K562 (cell line): ENCODE data around the gene TMEM69. TPM values are rescaled to one million over a fixed set of nuclear protein-coding genes. Genes with fewer than 3 reads are reported as not detected.

ENCODE experiments used
- BMI1 ChIP-seq: fragments of 150-350 bp; IDR thresholded peaks from 2 replicates; pipeline ENCODE4 v1.6.1; 2014; ENCODE audit warnings: low read length
- CEBPZ ChIP-seq: fragments of 150-350 bp; IDR thresholded peaks from 2 replicates; pipeline ENCODE4 v1.6.1; 2014; ENCODE audit warnings: low read depth, mild to moderate bottlenecking, low read length, borderline replicate concordance
- DDX20 ChIP-seq: fragments of 450-650 bp; IDR thresholded peaks from 2 replicates; pipeline ENCODE4 v1.6.1; 2016; ENCODE audit warnings: missing genetic modification characterization, low read depth, mild to moderate bottlenecking, missing compliant biosample characterization, moderate library complexity
- ESRRA ChIP-seq: fragments of 450-650 bp; IDR thresholded peaks from 2 replicates; pipeline ENCODE4 v1.6.1; 2014; ENCODE audit warnings: low read depth, mild to moderate bottlenecking, moderate library complexity, borderline replicate concordance
- FOXP1 ChIP-seq: sonication (generic); formaldehyde crosslinking; IDR thresholded peaks from 2 replicates; pipeline ENCODE4 v1.8.0; 2022; ENCODE audit warnings: mild to moderate bottlenecking, missing genetic modification reagents
- HDAC8 ChIP-seq: fragments of 450-650 bp; IDR thresholded peaks from 2 replicates; pipeline ENCODE4 v1.6.1; 2016; ENCODE audit warnings: mild to moderate bottlenecking, missing genetic modification characterization, moderate library complexity, missing compliant biosample characterization
- MEF2D ChIP-seq: conservative IDR thresholded peaks from 2 replicates; pipeline ENCODE4 v1.6.1; 2016; ENCODE audit warnings: low read depth, missing genetic modification characterization, missing compliant biosample characterization
- MYNN ChIP-seq, 2 experiments: sonication (generic); formaldehyde crosslinking in 1 of 2; IDR thresholded peaks; 2 replicates each; pipeline versions ENCODE4 v1.5.0 to v1.6.1; 2016 to 2020; ENCODE audit warnings: antibody characterized with exemption in 1 of 2, missing genetic modification reagents in 1 of 2
- PTTG1 ChIP-seq: fragments of 450-650 bp; IDR thresholded peaks from 2 replicates; pipeline ENCODE4 v1.6.1; 2016; ENCODE audit warnings: low read depth, mild to moderate bottlenecking, missing genetic modification characterization, missing compliant biosample characterization
- RBFOX2 ChIP-seq: fragments of 200-400 bp; formaldehyde crosslinking; IDR thresholded peaks from 2 replicates; pipeline ENCODE4 v1.6.1; 2017; ENCODE audit warnings: low read depth, mild to moderate bottlenecking, low read length, moderate library complexity
- RBM15 ChIP-seq: fragments of 200-400 bp; formaldehyde crosslinking; IDR thresholded peaks from 2 replicates; pipeline ENCODE4 v1.6.1; 2018; ENCODE audit warnings: mild to moderate bottlenecking, low read length, moderate library complexity; ENCODE audit not compliant: insufficient read depth
- RBM34 ChIP-seq: fragments of 200-400 bp; formaldehyde crosslinking; IDR thresholded peaks from 2 replicates; pipeline ENCODE4 v1.6.1; 2018; ENCODE audit warnings: low read length, borderline replicate concordance; ENCODE audit not compliant: insufficient read depth
- SMAD1 ChIP-seq: fragments of 150-350 bp; IDR thresholded peaks from 2 replicates; pipeline ENCODE4 v1.6.1; 2014; ENCODE audit warnings: low read length, low read depth; ENCODE audit not compliant: partially characterized antibody
- TAF9B ChIP-seq: fragments of 450-650 bp; IDR thresholded peaks from 2 replicates; pipeline ENCODE4 v1.6.1; 2018; ENCODE audit warnings: mild to moderate bottlenecking; ENCODE audit not compliant: partially characterized antibody
- ZC3H11A ChIP-seq: IDR thresholded peaks from 2 replicates; pipeline ENCODE4 v1.6.1; 2012; ENCODE audit warnings: low read depth, low read length, improper control_type of control experiment
- ZNF175 ChIP-seq: fragments of 200-800 bp; sonication (Bioruptor generic); IDR thresholded peaks from 2 replicates; pipeline ENCODE4 v1.6.1; 2016; ENCODE audit warnings: low read depth, mild to moderate bottlenecking, missing genetic modification characterization, missing compliant biosample characterization
- ZNF354B ChIP-seq: fragments of 250-450 bp; sonication (Bioruptor Pico); IDR thresholded peaks from 2 replicates; pipeline ENCODE4 v1.4.0; 2020
- polyA plus RNA-seq, 8 experiments: library from polyadenylated mRNA; depleted of rRNA in 4 of 8; stranded (reverse) in 5 of 8; unstranded in 3 of 8; fragments of >200 nt; fragmentation: Nextera tagmentation in 2 of 8; fragmentation: Illumina TruSeq in 1 of 8; extraction: Ambion mirVana in 2 of 8; extraction: Trizol in 1 of 8; gene quantifications; 2 replicates each; pipeline versions ENCODE4 v1.2.1 to v1.2.3, GENCODE V29; 2011 to 2014; ENCODE audit warnings: inconsistent platforms in 1 of 8, missing spikeins in 1 of 8
- total RNA-seq, 7 experiments: library from RNA; depleted of rRNA in 6 of 7; stranded (reverse); fragments of >200 nt in 6 of 7; fragmentation: Illumina TruSeq in 2 of 7; extraction: Trizol in 2 of 7; gene quantifications; 2 replicates each; pipeline versions ENCODE4 v1.2.1 to v1.2.3, GENCODE V29; 2011 to 2021; ENCODE audit warnings: low replicate concordance in 1 of 7
- TF ChIP-seq, protein P1 (sequence below): fragments of 250-450 bp; sonication (Bioruptor Pico); IDR thresholded peaks from 2 replicates; pipeline ENCODE4 v1.5.0; 2020; ENCODE audit warnings: mild to moderate bottlenecking, borderline replicate concordance
- TF ChIP-seq, protein P2 (sequence below): fragments of 450-650 bp; IDR thresholded peaks from 2 replicates; pipeline ENCODE4 v1.6.1; 2016; ENCODE audit warnings: missing biosample characterization, missing genetic modification characterization

TMEM69 gene
- total and polyA plus RNA-seq, 9 of the 15 experiments (the other 6 are each of a cell fraction or from before 2014, with no cell fraction given), result 47.3 to 248 (median 103) TPM

DNA sequence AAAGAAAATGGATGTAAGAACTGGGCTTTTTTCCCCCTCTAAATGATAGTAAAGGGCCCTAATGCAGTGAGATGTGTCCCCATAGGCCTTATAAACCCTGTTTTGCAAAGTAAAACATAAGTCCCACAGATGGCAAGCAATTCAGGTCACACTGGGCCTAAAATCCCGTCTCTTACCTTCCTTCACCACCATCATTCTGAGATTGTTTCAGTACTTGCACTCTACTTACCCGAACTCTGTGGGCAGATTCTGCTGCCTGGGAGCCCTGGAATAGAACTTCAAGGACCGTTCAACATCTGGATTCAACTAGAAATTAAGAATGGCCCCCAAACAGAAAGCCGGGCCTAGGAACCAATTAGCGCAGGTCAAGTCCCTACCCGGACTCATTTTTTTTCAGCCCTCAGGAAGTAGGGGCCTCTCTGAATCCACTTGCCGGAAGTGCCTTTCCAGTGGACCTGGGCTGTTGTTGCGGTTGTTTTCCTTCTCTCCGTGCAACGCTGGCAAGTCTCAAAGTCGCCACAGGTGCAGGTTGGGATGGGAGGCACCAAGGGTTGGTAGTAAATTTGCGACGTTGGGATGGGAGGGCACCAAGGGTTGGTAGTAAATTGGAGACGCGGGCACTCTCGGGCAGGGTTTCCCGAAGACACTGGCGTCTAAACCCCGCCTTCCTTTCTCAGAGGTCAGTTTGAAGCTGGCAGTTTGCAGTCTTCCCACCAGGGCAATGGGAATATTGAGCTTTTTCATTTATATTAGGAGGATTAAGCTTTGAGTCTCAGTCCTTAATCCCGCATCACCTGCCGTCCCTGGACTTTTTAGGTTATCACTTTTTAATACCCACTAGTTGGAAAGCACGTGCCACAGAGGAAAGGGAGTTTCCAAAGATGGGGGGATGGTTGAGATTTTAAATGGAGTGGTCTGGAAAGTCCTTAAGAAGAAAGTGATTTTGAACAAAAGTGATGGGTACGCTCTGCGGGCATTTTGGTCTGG lies at the start of gene TMEM69 (continued):
- TF ChIP-seq, protein P1, sequence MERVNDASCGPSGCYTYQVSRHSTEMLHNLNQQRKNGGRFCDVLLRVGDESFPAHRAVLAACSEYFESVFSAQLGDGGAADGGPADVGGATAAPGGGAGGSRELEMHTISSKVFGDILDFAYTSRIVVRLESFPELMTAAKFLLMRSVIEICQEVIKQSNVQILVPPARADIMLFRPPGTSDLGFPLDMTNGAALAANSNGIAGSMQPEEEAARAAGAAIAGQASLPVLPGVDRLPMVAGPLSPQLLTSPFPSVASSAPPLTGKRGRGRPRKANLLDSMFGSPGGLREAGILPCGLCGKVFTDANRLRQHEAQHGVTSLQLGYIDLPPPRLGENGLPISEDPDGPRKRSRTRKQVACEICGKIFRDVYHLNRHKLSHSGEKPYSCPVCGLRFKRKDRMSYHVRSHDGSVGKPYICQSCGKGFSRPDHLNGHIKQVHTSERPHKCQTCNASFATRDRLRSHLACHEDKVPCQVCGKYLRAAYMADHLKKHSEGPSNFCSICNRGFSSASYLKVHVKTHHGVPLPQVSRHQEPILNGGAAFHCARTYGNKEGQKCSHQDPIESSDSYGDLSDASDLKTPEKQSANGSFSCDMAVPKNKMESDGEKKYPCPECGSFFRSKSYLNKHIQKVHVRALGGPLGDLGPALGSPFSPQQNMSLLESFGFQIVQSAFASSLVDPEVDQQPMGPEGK (CRISPR knock-in tag), result peak; percentile 54; the same call in 1 of the 2 replicates
- TF ChIP-seq ZC3H11A, result peak; percentile 92; the same call in 1 of the 2 replicates
- peak; percentile 39; the same call in 1 of the 2 replicates for TF ChIP-seq CEBPZ
- no peak; the same call in 1 of the 2 replicates for TF ChIP-seq HDAC8 (tag)
- no peak for TF ChIP-seq PTTG1 (tag)
- peak; percentile 97 for TF ChIP-seq TAF9B
- no peak for TF ChIP-seq RBM15
- peak; percentile 14; the same call in 1 of the 2 replicates for TF ChIP-seq ZNF354B (CRISPR knock-in tag)
- no peak; the same call in 1 of the 2 replicates for TF ChIP-seq MYNN (IDR thresholded peaks at IDR 0.05)
- no peak for TF ChIP-seq MYNN (CRISPR knock-in tag; IDR thresholded peaks at IDR 0.05)
- TF ChIP-seq, protein P2, sequence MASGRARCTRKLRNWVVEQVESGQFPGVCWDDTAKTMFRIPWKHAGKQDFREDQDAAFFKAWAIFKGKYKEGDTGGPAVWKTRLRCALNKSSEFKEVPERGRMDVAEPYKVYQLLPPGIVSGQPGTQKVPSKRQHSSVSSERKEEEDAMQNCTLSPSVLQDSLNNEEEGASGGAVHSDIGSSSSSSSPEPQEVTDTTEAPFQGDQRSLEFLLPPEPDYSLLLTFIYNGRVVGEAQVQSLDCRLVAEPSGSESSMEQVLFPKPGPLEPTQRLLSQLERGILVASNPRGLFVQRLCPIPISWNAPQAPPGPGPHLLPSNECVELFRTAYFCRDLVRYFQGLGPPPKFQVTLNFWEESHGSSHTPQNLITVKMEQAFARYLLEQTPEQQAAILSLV (tag), result no peak
- TF ChIP-seq DDX20 (tag), result no peak
- TF ChIP-seq RBFOX2, result peak; percentile 47
- TF ChIP-seq RBM34, result no peak
- peak; percentile 92 for TF ChIP-seq ESRRA
- peak; percentile 18; the same call in 1 of the 2 replicates for TF ChIP-seq ZNF175 (CRISPR knock-in tag)
- peak; percentile 36 for TF ChIP-seq SMAD1
- TF ChIP-seq BMI1, result no peak
- TF ChIP-seq MEF2D (tag), result no peak
- no peak; the same call in 1 of the 2 replicates for TF ChIP-seq FOXP1
